IPS-NIHi7 (cell line): ENCODE data around the gene TMEM169.
A peak's percentile ranks its signal among the peaks of the same experiment; 100 is the strongest.
"Not testable (repeated sequence)": the region's sequence is repeated elsewhere in the genome, so short reads cannot be mapped to it uniquely, and the experiment has no call there.

Source experiments
- DNase-seq: peaks from one replicate; pipeline ENCODE4 v3.0.0; 2012; ENCODE audit warnings: mixed read lengths; ENCODE audit errors: extremely low spot score

The TMEM169 gene

DNA sequence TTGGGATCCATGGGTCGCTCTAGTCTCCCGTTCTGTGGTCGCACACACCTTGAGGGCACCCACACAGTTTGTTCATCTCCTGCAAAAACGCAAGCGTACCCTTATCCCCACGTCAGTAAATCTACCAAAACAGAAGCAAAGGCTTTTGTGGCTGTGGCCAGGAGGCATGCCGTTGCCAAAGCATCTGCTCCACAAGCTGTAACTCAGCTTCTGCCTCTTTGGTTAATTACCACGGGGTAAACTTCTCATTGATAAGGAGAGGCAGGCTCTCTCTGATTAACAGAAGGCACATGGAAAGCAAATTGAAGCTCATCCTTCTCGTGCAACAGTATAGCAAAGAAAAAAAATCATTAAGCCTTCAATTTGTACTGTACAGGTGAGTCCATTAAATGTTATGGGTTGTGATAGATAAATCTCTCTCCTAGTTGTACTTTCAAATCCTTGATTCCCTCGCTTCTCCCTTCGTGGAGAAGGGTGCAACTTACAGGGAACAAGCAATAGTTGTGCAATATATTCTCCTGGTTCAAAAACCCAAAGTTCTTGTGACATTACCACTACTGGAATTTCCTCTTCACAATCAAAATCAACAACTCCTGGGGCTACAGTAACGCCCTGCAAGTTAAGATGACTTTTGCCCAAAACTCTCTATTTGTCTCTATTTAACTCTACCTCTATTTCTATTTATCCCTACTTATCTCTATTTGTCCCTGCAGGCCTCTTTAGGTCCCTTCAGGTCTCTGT, 10.4 kb upstream of the TMEM169 start:
- DNase-seq: no peak

DNA sequence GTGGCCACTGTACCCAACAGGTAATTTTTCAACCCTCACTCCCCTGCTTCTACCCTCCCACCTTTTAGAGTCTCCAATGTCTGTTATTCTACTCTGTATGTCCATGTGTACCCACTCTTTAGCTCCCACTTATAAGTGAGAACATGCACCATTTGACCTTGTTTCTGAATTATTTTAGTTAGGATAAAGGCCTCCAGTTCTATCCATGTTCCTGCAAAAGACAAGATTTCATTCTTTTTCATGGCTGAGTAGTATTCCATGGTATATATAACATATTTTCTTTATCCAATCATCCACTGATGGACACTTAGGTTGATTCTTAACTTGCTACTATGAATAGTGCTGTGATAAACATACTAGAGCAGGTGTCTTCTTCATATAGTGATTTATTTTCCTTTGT, 9.2 kb upstream of the TMEM169 start:
- DNase-seq: no peak

DNA sequence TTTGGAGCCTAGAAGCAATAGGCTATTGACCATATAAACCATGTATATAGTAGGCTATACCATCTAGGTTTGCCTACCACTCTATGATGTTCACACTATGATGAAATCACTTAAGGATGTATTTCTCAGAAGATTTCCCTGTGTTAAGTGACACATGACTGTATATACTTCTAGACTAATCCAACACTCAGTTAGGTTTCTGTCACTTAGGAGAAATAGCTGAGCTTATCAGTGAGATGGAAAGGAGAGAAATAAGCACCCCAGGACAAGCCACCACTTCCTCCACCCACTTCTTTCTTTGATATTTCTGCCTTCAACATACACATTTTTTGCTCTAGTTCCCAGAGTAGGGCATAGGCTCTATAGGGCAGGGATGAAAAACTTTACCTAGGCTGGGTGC, 7.9 kb upstream of the TMEM169 start:
- no peak for DNase-seq

DNA sequence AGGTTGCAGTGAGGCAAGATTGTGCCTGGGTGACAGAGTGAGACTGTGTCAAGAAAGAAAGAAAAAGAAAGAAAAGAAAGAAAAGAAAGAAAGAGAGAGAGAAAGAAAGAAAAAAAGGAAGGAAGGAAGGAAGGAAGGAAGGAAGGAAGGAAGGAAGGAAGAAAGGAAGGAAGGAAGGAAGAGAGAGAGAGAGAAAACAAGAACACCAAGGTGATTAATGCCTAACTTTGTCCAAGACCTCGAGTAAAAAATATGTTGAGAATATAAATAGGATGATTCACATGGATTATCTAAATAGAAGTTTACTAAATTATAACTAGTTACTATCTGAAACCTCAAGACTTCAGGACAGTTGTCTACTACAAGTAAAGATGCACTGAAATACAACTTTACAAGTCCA, 7.3 kb upstream of the TMEM169 start:
- no peak for DNase-seq

DNA sequence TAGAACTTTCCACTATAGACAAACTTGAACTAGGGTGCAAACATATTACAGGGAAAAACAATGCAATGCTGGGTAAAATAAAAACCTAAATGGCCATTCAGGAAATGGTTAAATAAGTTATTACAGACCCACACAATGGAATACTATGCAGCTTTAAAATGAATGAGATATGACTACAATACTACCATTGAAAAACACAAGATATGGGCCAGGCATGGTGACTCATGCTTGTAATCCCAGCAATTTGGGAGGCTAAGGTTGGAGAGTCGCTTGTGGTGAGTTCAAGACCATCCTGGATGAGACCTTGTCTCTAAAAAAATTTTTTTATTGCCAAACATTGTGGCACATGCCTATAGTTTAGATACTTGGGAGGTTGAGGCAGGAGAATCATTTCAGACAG, 6.9 kb upstream of the TMEM169 start:
- DNase-seq: no peak

DNA sequence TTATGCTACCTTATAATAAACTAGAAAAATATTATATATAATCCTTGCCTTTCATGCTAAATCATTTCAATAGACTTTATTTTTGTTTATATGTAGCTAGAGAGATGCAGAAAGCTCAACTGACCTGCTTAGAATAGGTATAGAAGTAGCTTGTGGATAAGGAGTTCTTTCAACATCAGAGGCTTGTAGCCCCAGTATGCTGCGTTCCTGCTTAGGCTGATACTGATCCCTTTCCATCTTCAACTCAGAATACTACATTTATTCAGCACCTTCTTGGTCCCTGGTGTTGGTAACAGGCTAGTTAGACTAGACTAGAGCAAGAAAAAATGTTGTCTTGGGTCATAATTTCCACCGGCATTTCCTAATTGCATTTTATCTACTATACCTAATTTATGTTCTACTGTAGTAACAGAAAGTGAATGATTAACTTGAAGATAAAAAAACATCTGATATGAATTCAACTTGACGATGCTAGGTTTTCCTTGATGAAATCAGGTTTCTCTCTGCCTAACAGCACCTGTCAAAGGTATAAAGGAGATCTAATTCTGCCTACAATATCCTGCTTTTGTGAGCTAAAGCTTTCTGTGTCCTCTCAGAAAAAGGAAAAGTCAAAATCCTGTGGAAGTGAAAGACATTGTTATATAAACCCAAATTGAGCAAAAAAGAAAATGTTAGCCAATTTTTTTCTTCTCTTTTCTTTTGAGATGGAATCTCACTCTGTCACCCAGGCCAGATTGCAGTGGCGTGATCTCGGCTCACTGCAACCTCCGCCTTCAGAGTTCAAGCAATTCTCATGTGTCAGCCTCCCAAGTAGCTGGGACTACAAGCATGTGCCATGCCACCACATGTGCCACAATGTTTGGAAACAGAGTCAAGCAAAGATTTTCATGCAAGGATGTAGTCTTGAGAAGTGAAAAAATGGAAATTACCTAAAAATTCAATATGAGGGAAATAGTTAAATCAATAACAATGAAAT, 5.9 kb upstream of the TMEM169 start:
- DNase-seq: no peak

DNA sequence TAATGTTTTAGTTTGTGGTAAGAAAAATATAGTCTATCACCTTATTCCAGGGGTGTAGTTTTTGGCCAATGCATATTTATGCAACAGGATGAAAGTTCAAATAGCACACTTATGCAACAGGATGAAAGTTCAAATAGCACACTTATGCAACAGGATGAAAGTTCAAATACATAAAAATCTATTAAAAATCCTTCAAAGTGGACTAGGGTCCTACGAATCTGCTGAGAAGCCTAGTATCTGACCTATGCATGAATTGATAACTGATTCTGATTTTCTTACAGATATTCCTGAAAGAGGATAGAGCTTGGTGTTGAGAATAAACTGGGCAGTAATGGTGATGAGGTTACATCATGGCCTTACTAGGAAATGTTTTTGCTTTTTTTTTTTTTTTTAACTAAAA, 2.9 kb upstream of the TMEM169 start:
- DNase-seq: no peak

DNA sequence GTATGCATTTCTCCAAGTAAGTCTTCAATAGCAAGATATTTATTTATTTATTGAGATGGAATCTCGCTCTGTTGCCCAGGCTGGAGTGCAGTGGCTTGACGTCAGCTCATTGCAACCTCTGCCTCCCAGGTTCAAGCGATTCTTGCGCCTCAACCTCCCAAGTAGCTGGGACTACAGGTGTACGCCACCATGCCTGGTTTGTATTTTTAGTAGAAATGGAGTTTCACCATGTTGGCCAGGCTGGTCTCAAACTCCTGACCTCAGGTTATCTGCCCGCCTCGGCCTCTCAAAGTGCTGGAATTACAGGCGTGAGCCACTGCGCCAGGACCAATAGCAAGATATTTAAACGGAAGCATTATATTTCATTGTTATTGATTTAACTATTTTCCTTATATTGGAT, 1.7 kb upstream of the TMEM169 start:
- not testable (repeated sequence) for DNase-seq

DNA sequence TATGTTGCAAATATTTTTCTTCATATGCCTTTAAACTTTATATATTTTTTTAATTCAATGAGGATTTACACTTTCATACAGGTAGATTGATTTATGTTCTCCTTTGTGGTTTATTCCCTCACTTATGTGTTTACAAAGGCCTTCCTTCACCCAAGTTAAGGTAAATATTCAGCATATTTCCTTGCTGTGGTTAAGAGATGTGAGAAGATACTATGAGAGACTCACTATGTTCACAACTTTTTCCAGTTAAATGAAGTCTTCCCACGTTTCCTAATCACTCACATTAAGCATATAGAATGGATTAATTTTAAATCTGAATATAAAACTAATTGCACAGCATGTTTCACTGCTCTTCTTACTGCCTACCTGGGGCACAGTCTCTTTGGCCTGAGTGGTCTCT, 707 bp upstream of the TMEM169 start:
- DNase-seq: no peak

DNA sequence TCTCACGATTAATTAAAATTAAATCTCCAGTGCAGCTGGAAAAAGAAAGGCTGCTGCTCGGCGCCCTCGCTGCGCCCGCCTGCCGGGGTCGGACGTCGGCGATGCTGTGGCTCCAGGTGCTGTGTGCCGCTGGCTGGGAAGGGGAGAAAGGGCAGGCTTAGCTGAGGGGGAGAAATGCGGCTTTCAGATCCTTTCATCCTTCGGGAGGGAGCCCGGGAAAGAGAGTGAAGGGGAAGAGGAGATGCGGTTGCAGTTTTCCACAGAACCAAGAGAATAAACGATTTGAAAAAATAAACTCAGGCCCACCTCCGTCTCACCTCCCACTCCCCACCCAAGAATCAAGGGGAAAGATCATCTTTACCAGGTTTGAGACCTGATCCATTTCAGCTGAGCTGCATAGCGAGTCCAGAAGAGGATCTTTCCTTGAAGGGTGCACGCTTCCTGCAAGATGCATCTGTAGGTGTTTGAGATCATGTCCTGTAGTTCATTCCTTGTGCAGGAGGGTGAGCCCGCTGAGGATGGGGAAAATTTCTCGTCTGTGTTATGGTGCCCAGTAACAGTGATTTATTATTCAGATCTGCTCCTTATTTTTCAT, 495 bp downstream of the TMEM169 start:
- peak; percentile 57 for DNase-seq

DNA sequence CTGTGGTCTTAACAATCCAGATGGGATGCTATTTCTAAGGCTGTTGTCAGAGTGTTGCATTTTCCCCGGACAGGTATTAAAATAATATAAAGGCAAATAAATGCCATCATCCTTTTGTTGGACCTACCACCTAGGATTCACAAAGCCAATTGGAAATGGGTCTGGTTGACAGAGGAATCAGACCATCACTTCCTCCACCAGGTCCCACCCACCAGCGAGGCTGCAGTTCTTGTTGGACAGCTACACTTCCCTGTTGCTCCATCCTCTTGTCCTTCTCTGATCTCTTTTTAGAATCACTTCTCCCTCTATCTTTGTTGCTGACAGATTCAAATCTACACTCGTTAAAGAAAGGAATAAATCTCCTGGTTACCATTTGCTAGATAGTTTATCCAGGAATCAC, 1.1 kb downstream of the TMEM169 start:
- DNase-seq: no peak

DNA sequence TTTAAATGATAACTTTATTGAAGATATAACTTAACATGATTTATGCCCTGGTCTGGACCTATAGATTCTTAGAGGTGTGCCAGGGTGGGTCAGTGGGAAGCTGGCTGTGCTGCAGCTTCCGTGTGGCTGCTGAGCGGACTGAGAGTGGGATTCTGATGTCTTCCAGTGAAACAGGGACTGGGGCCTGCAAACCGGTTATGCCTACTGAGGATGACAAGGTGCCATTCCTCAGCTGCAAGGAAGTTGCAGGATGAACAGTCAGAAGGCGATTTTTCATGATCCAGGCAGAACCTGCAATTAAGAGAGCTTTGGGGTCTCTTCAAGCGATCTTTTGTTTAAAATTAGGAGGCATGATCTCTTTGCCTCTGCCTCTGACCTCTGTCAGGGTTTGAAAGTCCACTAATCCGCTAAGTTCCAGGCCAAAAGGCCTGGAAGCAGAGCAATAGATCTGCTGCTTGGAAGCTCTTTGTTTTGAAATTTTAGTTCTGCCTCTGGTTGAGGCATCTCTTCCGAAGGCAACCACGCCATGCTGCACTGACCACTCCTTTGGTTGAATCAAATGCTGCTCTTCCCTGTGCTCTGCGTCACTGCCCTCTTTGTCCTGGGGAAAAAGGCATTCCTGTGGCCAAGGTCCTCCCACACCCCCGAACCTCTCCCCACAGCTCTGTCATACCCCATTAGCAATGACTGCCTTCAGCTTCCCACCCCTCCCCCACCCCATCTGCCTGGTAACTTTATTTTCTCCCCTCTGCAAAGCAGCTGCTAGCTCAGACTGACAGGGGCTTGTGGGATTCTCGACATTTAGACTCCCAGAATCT, 2.0 kb downstream of the TMEM169 start:
- peak; percentile 48 for DNase-seq

DNA sequence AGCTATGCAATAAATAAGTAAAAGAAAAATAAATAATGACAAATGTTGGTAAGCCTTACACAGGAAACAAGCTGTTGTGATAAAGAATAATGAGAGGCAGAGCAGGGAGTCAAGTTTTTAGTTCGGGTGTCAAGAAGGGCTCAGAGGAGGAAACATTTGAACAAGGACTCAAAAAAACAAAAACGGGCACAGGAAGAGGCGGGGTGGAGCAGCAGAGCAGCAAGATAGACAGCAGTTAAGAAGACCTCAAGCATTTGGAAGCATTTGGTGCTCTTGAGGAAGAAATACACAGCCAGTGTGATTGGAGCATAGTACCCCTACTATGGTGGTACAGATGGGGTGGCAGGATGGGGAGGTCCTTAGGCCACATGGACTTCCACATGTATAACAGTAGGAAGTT, 2.8 kb downstream of the TMEM169 start:
- DNase-seq: no peak

DNA sequence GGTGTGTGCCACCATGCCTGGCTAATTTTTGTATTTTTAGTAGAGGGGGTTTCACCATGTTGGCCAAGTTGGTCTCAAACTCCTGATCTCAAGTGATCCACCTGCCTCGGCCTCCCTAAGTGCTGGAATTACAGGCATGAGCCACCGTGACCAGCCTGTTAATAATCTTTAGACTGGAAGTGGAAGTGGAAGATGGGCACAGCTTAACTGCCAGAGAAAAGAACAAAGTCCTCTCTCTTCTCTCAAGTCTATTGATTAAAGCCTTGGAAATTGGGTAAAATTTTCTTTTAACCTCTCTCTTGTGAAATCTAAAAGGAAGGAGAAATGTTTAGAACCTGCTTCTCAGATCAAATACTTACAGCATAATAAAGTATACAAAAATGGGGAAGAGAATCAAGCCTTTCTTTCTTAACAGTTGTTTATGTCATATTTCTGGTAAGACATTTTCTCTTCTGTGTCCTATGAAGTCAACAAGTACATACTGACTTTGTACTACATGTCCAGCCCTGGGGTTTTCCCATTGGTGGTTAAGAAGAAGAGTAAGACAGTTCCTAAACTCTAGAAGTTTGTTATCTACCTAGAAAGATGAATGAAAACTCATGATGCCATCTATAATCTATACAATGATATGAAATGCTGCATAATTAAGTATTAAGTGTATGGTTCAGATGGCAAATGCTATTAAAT, 4.6 kb downstream of the TMEM169 start:
- no peak for DNase-seq

DNA sequence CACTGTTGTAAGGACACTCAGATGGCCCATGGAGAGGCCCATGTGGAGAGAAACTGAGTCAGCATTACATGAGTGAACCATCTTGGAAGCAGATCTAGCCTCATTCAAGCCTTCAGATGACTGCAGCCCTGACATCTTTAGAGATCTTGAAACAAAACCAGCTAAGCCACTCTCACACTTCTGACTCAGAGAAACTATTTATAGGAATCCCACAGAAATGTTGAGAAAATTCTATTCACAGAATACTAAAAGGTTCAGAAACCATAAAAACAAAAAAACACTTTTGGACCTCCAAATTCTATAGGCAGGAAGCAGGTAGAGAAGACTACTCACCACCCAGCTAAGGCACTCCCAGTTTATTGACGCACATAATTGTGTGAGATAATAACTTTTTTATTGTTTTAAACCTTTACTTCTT, 8.7 kb downstream of the TMEM169 start:
- DNase-seq: no peak

DNA sequence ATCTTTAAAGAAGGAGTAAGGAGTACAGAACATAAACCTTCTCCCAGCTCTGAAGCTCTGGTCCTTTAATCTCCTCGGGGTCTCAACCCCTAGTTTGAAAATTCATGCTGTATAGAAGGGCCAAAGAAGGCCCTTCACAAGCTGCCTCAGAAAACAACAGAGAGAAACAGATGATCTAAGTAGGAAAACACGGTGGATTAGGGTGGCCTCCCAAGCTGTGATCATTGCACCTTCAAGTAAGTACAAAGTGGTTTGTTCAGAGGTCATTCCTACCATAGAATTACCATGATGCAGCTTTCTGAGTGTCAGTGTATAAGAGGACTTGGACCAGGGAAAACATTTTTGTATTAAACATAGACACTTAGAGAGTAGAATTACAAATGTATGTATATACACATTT, 10.9 kb downstream of the TMEM169 start:
- DNase-seq: no peak

DNA sequence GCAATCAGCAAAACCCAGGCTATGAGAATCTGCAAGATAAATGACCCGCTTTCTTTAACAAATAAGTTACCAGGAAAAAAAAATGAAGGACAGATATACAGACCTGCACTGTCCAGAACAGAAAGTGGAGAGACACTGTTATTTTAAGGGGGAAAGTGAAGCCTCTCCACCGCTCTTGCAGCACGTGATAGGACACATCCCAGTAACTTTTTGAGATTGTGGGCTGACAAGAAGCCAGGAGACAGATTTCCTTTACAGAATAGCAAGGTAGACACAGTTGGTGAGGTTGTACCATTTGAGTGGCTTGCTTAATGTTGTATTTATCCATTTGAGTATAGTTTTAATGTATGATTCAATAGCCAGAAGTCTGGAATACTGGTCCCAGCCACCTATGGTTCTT, 13.0 kb downstream of the TMEM169 start:
- DNase-seq: no peak

DNA sequence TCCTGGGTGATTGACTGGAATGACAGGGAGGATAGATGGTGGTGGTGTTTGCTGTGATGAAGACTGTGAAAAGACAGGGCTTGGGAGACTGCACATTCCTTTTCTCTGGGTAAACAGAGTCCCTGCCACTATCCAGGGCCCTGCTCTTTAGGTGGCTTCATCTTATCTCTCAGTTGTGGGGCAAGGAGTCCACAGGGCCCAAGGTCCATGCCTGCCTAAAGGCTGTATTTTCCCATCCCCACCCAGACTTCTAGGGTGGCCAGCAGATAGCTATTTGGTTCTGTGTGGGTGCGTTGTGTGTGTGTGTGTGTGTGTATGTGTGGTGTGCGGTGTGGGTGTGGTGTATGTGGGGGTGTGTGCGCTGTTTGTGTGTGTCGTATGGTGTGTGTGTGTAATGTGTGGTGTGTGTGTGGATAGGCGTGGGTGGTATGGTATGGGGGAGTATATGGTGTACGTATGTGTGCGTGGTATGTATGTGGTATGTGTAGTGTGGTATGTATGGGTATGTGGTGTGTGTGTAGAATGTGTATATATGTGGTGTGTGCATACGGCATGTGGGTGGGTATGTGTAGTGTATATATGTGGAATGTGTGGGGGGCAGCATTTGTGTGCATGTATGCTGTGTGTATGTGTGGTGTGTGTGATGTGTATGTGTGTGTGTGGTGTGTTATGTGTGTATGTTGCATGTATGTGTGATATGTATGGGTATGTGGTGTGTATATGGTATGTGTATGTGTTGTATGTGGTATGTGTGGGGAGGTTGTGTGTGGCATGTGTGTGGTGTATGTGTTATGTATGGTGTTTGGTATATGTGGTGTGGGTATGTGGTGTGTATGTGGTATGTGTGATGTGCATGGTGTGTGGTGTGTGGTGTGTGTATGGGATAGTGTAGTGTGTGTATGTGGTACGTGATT, 17.0 kb downstream of the TMEM169 start:
- DNase-seq: no peak

DNA sequence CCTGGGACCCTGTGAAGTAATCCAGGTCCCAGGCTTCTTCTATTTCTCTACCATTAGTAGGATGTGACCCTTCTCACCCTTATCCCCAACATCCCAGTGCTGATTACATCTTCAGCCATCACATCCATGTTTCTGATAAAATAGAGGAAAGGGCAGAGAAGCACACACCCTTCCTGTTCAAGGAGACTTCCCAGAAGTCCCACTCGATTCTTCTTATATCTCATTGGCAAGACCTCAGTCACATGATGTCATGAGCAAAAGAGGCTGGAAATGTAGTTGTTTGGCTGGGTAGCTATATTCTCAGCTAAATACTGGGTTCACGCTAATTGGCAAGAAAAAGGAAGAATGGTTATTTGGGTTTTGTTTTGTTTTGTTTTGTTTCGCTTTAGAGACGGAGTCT, 19.4 kb downstream of the TMEM169 start:
- DNase-seq: no peak

DNA sequence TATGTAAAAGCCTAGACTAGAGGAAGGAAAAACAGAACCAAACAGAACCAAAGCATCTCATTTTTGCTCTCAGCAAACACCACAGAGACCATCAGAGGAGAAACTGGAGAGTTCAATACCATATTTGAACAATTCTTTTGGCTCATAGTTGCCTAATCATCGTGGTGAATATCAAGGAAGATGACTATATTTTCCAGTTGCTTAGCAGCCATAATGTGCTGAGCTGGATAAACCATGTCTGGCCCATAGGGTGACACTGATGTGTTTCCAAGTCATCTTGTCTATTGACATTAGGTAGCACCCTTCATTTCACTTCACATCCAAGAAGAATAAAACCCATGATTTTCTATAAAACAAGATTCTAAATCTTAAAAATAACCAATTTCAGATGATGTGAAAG, 21.5 kb downstream of the TMEM169 start:
- no peak for DNase-seq
